Hematopoietic multipotent progenitor cell treated with erythropoietin and hydrocortisone succinate and interleukin-3 and kit ligand, for 17 days (in vitro differentiated cells): ENCODE results near the gene SPATA21.

ENCODE experiments used
- DNase-seq: peaks from one replicate; pipeline ENCODE4 v3.0.0-alpha.2; 2015; ENCODE audit warnings: low spot score

Gene SPATA21

DNA sequence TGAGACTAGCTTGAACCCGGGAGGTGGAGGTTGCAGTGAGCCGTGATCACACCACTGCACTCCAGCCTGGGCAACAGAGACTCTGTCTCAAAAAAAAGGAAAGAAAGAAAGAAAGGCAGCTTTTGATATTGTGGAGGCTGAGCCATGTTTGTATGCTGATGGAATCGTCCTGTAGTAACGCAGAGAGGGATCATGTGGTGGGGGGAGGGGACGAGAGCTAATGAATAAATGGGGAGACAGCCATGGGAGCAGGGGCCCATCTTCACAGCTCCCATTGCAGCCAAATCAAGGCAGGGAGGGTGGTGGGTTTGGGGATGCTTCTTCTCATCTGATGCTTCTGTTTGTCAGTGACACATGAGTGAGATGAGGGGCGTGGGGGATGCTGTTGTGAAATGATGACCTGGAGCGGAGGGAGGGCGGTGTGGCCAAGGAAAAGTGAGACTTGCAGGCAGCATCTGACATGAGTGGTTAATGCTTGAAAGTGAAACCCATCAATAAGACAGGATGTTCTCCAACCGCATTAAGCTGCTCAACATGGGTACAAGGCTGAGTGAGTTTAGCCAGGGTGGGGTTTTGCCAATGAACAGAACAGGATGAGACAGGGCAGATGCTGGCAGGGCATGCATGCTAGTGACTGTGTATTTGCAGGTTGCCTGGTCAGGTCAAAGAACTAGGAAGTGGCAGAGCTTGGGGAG, 16.7 kb downstream of the SPATA21 start:
- no peak for DNase-seq

- no peak for DNase-seq
Observed at GRCh38 chr1:16418823-16419425, 18.3 kb downstream of the SPATA21 start.

DNA sequence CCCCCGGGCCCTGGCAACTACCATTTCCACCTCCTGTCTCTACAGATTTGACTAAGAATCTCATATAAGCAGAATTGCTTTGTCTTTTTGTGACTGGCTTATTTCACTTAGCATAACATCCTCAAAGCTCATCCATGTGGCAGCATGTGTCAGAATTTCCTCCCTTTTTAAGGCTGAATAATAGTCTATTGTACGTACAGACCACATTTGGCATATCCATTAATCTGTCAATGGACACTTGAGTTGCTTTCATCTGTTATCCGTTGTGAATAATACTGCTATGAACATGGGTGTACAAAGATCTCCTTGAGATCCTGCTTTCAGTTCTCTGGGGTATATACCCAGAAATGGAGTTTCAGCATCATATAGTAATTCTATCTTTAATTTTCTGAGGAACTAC, 24.0 kb downstream of the SPATA21 start:
- no peak for DNase-seq

GRCh38 chr1:16410803-16411202, 26.4 kb downstream of the SPATA21 start:
- DNase-seq, result no peak

- DNase-seq, result no peak
Observed at GRCh38 chr1:16409536-16410152, 27.6 kb downstream of the SPATA21 start.

- no peak for DNase-seq
Observed at GRCh38 chr1:16406868-16407267, 30.4 kb downstream of the SPATA21 start.

- DNase-seq, result no peak
Observed at GRCh38 chr1:16405441-16405840, 31.8 kb downstream of the SPATA21 start.

DNA sequence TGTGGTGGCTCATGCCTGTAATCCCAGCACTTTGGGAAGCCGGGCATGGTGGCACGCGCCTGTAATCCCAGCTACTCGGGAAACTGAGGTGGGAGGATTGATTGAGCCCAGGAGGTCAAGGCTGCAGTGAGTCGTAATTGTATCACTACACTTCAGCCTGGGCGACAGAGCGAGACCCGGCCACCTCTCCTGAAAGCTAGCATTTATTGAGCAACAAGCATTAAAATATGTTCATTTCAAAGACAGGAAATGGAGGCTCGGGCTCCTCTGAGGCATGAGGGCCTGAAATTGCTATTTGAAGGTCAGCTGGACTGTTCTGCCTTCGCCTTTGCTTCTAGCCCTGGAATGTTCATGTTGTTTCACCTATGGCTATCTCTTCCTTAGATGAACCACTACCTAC, 34.5 kb downstream of the SPATA21 start:
- no peak for DNase-seq

GRCh38 chr1:16398371-16398953, 38.8 kb downstream of the SPATA21 start:
- DNase-seq, result no peak

- no peak for DNase-seq
Observed at GRCh38 chr1:16397120-16397519, 40.1 kb downstream of the SPATA21 start.

DNA sequence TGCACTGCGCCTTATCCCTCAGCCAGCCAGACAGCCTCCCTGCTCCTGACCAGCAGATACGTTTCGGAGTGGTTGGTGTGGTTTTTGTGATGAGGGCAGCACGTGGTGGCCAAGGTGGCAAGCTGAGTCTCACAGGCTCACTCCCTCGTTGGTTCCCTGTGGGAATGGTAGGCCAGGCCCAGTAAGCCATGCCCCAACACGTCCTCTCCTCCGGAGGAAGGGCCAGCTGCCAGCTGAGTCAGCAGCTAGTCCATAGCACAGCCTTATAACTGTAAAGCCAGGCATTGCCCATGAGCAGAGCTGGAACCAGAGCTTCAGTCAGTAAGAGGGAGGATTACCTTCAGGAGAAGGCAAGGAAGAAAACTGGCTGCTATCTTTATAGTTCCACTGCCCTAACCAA, 40.6 kb downstream of the SPATA21 start:
- no peak for DNase-seq

GRCh38 chr1:16394977-16395376, 42.2 kb downstream of the SPATA21 start:
- no peak for DNase-seq

DNA sequence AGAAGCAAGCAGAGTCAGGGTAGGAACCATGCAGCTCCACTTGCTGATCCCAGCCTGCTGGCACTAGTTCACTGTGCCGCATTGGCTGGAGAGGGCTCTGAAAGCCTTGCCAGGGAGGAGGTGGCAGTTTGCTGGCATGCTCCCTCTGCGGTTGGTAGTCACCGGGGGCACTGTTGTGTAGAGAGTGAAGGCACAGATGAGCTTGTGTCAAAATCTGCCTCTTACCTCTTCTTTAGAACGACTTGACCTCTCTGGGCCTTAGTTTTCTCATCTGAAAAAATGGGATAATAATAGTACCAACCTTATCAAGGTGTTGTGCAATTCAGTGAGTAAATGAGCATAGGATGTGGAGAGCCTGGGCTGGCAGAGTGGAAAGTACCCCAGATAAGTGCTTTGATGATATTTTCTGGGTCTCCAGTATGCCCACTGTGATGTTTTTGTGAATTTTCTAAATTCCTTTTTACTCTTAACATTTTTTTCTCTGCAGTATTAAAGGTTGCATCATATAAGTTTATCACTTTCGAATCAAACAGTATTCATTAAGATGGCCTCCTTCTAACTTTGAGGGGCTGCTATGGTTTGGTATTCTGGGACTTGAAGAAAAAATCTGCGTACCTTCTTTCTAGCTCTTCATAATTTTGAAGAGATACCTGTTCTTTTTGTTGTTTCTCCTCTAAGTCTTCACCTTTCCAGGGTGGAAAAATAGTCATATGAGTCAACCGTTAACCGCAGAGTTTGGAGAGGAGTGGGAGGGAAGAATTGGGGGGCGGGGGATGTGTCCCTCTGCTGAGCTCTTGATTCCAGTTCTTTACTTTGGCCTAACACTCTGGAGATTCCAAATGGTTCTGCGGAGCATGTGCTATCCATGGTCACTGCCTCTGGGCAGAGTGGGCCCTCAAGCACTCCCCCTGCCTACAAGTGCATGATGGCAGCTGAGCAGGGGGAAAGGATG, 43.4 kb downstream of the SPATA21 start:
- no peak for DNase-seq

GRCh38 chr1:16392740-16393569, 44.3 kb downstream of the SPATA21 start:
- no peak for DNase-seq

GRCh38 chr1:16391411-16391810, 45.8 kb downstream of the SPATA21 start:
- DNase-seq, result no peak

DNA sequence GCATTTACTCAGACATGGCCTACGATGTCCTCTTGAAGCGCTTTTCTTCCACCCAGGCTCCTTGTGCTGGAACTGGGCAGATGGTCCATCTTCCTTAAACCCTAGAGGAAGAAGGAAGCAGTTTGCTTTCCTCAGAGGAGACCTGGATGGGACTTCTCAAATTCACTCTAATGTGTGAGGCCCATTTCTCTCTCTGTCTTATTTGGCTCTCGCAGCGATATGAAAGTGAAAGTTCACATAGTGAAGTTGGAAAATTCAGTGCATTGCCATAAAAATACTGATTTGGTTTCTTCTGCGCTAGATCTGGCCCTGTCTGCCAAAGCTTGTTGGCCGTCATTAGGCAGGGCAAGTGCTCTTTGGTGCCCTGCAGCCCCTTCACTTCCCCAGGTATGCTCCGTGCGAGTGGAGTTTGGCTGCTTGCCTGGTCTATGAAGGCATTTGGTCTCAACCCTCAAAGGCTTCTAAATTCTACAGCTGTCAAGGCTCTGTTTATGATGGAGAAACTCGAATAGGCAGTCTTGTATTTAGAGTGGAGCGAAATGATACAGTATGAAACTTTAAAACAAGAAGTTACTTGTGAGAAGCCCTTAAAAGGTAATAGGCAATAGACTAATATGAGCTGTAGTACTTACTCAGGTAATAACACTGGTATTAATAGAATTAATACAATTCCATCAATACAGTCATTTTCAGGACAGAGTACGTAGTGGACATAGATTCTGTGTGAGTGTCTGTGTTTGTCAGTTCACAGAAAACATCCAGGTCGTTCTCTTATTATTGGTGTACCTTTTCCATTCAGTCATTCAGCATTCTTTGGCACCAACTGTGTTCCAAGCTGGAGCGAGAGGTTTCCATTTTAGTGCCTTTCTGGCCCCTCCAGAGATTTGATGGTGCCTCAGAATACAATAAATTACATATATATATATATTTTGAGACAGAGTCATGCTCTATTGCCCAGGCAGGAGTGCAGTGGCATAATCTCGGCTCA, 49.7 kb downstream of the SPATA21 start:
- no peak for DNase-seq

DNA sequence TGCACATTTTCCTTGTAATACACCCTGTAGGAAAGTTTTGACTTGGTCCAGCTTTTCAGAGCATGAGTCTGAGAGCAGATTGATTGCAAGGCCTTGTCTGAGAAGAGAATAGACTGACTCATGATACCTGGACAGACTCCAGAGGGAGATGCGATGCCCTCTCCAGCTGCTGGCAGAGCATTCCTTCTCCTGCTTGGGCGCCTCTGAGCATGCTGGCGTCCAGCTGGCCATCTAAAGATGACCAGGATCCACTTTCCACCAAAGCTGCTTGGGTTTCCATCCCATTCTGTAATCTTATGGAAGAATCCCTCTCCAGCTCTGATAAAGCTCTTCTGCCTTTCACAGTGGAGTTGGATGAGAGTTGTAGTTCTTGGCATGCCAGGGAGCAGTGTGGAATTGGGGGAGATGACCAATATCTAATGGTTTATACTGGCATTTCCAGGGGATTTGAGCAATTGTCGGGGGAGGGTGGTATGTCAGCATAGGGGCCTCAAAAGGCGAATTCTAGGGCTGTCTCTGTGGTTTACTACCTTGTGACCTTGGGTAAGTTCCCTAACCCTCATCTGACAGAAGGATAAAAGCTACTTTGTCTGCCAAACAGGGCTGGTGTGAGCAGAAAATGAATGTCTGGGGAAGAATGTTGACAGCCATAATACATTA, 50.6 kb downstream of the SPATA21 start:
- DNase-seq, result peak; percentile 65

- no peak for DNase-seq
Observed at GRCh38 chr1:16385659-16386453, 51.4 kb downstream of the SPATA21 start.

- DNase-seq, result no peak
Observed at GRCh38 chr1:16383888-16384287, 53.3 kb downstream of the SPATA21 start.
